Lower leg skin (tissue), 3 donors: Measurements from ENCODE around the gene MAMLD1.

Experiments
- CTCF ChIP-seq, 3 donors: fragments of 450-650 bp; IDR thresholded peaks; one replicate each; pipeline ENCODE4 v1.5.1; 2016; ENCODE audit warnings: antibody characterized with exemption in 3 of 3, mild to moderate bottlenecking in 3 of 3, moderate library complexity in 2 of 3
- POLR2A ChIP-seq, 2 donors: fragments of 450-650 bp; IDR thresholded peaks; one replicate each; pipeline ENCODE4 v1.6.1; 2016 to 2017; ENCODE audit warnings: antibody characterized with exemption in 2 of 2, mild to moderate bottlenecking in 1 of 2, moderate library complexity in 1 of 2

- TF ChIP-seq CTCF (IDR thresholded peaks at IDR 0.05) (no peak), POLR2A (IDR thresholded peaks at IDR 0.05) (no peak)
These were observed 144.2 kb downstream of the MAMLD1 start for GRCh38 chrX:150507251-150507856.
